LoVo (cell line): Measurements from ENCODE around the gene LMO2.

Source experiments
- DNase-seq: peaks from one replicate; pipeline ENCODE4 v3.0.0-alpha.2; 2016; ENCODE audit warnings: low spot score

The LMO2 gene

DNA sequence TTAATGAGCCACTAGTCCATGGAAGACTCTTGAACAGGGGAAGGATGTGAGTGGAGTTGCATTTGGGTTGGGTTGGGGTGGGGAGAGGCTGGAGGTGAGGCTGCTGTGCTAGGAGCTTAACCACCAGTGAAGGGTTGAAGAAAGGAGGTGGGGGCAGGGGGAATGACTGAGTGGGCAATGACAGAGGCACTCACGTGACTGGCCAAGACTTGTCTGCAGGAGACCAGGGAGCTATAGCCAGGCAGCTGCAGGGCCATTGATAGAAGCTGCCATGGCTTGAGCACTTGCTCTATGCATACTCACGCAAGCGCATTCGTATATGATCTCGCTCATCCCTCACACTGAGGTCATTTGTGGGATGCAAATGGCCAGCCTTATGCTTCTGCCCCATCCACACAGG lies 4.0 kb downstream of the LMO2 start:
- no peak for DNase-seq

- no peak for DNase-seq
Measured at GRCh38 chr11:33885338-33886005, 6.4 kb downstream of the LMO2 start.

DNA sequence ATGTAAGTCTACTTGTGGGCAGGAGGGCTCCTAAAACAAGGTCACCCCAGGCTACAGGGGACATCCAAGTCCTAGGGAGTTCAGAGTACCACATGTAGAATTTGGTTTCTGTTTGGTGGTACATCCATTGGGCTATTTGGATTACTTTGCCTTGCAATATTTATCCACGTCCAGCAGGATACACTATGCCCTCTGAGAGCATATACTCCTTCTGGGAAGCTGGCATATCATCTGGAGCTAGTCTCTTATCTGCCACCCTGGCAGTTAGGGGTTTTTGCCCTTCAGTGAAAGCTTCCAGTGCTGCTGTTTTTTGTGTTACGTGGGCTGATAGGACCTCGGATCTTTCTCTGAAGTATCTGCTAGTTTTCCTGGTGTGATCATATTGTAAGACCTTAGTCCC lies 7.3 kb downstream of the LMO2 start:
- DNase-seq, result no peak

GRCh38 chr11:33884035-33884434 lies 7.8 kb downstream of the LMO2 start:
- DNase-seq, result no peak

DNA sequence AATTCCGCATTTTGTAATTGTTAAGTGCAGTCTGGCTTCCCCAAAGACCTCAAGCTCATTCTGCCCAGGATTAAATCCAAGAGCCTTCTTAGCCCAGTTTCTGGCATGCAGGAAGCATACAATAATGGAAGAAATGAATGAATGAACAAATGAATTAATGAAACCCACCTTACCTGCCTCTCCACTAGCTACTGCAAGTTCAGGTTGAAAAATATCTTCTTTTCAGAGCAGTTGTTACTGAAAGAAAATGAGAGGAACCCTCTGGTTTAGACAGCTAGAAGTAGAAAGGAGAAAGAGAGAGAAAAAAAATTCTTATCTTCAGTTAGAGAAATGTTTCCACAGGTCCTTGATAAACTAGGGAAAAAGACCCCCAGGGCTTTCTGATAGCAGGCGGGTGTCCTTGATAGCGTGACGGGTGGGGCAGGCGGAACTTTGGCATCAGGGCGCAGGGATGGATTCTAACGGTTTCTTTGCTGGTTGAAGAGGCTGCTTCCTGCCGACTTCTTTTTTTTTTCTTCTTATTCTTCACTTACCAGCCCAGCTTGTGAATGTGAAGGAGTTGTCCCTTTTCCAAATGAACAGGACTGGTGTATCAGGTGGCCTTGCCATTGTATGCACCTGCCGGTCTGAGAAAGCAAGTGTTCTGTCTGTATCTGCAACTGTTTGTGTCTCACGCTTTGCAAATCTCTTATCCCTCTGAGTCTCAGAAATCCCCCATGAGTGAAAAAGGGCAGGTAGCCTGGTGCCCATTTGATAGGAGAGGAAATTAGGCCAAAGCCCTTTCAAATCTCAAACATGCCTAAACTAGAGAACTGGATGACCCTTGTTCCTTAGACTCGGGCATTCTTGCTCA lies 10.0 kb downstream of the LMO2 start:
- DNase-seq, result no peak

DNA sequence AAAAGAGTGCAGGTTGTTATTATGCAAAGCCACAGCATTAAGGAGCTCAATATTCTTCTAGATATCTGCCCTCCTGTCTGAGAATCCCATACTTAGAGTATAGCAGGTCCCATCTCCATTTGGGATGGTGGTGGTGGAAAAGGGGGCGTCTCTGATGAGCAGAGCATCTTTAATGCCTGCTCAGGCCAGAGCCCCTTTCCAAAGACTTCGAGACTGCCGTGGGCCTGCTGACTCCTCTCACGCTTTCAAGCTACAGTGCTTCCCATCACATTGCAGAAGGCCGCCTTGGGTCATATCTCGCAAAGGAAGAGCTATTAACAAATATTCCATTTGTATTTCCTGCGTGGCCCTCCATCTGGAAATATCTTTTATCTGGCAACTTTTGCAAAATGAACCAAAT lies 10.9 kb downstream of the LMO2 start:
- DNase-seq, result no peak

DNA sequence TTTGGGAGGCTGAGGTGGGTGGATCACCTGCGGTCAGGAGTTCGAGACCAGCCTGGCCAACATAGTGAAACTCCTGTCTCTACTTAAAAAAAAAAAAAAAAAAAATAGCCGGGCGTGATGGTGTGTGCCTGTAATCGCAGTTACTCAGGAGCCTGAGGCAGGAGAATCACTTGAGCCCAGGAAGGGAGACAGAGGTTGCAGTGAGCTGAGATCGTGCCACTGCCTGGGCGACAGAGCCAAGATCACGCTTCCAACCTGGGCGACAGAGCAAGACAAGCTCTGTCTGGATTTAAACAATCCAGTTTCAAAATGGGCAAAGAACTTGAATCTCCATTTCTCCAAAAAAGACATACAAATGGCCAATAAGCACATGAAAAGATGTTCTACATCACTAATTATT lies 12.5 kb downstream of the LMO2 start:
- no peak for DNase-seq

- no peak for DNase-seq
Measured at GRCh38 chr11:33877038-33877437, 14.8 kb downstream of the LMO2 start.

DNA sequence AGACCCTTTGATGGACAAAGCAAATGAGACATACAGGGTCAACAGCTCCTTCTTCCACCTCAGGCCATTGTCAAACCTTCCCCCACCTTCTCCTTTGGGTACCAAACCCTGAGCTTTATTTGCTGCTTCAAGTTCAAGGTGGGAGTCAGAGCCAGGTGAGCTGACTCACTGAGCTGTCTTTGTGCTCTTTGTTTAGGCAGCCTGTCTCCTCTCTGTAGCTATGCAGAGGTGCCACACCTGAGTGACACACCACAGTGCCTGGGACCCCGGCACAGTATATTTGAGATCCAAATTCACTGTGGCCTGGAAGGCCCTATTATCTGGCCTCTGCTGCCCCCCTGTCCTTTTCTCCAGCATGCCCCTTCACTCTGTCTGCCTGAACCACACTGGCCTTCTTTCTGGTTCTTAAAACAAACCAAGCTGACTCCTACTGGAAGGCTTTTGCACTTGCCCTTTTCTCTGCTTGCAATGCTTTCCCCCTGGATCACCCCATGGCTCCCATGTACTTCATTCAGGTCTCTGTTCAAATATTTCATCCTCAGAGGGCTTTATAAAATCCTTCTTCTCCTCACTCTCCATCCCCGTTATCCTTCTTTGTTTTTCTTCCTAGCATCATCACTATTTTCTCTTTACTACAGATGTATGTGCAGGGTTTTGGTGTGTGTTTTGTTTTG lies 16.1 kb downstream of the LMO2 start:
- DNase-seq, result no peak

GRCh38 chr11:33874910-33875490 lies 16.9 kb downstream of the LMO2 start:
- DNase-seq, result no peak

DNA sequence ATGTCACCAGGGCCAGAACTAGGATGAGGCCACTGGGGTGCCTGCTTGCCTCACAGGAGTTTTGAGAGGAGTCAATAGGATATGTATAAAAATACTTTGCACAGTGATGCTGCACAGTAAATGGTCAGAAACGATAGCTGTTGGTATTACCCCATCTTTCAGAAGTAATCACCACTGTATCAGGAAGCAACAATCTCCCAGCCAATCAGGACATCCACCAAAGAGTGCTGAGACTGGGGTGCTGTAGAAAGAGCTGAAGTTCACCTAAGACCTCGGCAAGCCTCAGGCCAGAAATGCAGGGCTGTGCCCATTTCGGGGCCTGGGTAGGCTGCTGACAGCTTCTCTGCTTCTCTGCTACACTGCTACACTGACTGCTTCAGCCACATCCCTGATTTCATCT lies 17.4 kb downstream of the LMO2 start:
- DNase-seq, result no peak

- peak; percentile 38 for DNase-seq
Measured at GRCh38 chr11:33869481-33870422, 22.1 kb downstream of the LMO2 start.

DNA sequence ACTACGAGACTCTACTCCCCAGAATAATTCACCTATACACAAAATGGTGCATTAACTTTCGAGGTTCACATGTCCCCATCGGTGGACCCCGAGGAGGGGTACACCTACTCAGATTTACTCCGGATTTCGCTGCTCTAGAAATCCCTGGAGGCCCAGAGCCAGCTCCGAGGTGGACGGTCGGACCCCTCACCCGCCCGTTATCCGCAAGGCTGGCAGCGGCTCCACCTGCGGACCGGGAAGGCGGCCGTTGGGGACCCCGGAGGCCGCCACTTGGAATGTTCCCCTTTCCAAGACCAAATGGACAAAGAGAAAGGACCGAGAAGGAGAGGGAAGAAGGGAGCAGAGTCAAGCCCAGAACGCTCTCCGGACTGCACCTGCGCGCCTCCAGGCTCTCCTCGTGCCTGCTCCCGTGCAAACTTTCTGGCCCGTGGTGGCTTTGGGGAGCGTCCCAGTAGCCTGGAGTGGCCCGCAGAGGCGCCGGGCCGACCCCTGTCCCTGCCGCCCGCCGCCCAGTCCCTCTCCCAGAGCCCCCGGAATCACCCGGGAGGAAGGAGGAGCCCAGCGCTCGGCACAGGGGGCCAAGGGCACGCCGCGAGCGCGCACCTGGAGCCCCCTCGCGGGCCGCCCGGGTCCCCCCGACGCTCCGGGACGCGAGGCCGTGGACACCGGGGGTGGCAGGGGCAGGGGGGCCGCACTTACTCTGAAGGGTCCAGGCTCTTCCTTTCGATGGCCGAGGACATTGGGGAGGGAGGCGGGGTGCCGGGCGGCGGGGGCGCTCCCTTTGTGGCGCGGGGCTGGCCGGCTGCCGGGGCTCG lies 23.0 kb downstream of the LMO2 start:
- DNase-seq, result no peak

DNA sequence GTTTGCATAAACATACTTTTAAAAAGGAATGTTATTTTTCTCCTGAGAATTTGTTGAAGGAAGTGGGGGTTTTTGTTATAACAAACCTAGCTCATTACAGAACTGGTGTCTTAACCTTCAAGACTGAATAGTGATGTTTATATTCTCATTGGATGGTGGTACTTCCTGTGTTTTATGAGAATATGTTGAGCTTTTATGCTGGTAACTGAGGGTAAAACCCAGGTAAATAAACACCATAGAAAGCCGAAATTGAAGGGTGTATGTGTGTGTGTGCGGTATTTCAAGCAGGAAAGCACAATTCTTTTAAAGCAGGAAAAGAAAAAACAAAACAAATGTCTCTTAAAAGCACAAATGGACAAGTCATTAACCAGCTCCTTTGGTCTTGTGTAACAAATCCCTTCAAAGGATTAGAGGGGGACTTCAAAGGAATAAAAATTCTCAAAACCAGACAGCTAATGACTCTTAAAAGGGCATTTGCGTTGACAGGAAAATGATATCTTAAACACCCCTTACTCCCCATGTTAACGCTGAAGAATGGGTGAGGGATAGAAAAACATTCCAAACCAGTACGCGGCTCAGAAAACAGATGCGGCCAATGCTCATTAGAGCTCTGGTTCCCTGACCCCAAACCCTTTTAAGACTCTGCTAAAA lies 23.8 kb downstream of the LMO2 start:
- no peak for DNase-seq

GRCh38 chr11:33867561-33867960 lies 24.3 kb downstream of the LMO2 start:
- no peak for DNase-seq

DNA sequence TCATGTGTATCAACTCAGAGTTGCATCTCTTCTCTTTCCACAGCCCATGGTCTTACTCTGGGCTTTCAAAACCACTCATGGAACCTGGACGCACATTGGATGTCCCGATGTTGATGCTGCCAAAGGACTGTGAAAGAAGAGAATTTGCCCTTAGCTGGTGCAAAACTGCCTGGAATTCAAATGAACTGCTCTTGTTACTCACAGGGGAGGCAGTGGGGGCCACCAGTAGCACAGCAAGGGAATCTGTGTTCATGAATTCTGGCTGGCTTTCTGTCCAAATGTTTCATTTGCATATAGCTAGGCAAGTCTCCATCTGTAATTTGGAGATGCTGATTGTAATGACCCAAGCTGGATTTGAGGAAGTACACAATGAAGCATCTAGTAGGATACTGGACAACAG lies 24.9 kb downstream of the LMO2 start:
- no peak for DNase-seq

DNA sequence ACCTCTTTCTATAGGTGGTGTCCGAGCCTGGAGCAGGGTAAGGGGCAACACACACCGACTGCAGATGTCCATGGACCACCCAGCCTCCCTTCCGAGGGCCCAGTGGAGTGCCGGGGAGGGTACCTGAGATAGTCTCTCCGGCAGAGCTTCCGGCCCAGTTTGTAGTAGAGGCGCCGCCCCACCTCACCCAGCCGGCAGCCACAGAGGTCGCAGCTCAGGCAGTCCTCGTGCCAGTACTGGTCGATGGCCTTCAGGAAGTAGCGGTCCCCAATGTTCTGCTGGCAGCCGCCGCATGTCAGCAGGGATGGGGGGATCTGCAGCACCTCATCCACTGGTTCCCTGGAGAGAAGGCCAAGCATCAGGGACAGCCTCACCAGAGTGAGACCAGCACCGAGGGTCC lies 27.4 kb downstream of the LMO2 start:
- DNase-seq, result no peak

DNA sequence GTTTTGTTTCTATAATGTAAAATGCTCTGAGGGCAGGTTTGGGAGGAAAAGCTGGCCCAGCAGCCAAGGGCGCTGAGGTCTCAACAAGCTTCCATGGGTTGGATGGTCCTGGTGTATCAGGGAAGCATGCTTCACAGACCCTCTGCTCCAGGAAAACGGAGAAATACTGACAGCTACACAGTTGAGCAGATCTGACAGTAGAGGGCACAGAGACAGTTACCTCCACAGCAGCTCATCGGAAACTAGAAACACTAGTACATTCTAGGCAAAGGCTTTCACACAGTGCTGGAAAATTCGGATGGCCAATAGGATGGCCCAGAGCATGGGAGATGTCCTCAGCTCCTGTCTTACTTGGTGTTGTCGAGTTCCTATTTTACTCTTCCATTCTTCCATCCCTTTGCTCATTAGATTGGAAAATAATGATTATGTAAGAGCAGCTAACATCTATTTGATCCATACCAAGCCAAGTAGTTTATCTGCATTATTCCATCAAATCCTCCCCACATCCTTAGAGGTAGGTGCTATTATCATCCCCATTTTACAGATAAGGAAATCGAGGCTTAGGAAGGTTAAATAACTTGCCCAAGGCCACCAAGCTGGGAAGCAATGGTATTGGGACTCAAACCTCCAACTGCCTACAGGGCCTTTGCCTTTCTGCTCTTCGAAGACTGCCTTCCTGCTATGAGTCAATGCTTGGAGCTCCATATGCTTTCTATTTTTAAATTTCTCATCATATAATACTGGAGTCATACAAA lies 28.3 kb downstream of the LMO2 start:
- no peak for DNase-seq

DNA sequence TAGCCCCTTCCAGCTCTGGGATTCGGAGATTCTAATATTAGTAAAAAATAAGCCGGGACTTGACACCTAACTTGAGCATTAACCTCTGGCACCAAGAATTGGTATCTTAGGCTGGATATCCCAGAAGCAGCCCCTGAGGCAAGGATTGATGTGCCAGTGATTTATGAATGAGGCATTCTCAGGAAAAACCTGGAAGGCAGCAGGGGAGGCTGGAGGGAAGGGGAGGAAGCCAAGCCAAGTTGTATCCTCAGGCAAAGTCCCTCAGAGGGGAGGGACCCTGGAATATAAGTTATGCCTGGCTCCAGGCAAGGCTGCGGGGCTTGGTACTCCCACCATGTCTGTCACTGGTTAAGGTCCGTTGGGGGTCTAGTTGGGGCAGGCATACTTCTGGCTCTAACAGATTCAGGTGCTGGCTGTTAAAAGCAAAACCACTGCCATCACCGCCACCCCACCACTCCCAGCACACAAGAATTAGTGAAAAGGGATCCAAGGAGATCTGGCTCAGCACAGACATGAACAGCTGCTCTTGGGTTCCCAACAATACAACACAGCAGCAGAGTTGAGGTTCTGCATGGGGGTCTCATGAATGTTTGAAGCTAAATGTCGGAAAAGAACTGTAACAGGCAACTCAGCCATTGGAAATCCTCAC lies 29.8 kb downstream of the LMO2 start:
- no peak for DNase-seq
